GM12878 (cell line): ENCODE data around the gene IMMP2L. TPM values are rescaled to one million over a fixed set of nuclear protein-coding genes. Genes with fewer than 3 reads are reported as not detected.
A peak's percentile ranks its signal among the peaks of the same experiment; 100 is the strongest.

ENCODE experiments used
- BACH1 ChIP-seq: fragments of 450-650 bp; IDR thresholded peaks from 2 replicates; pipeline ENCODE4 v1.6.1; 2017; ENCODE audit warnings: mild to moderate bottlenecking, borderline replicate concordance
- IKZF1 ChIP-seq: fragments of 450-650 bp; conservative IDR thresholded peaks from 2 replicates; pipeline ENCODE4 v1.6.1; 2017; ENCODE audit warnings: antibody characterized with exemption, mild to moderate bottlenecking
- STAT1 ChIP-seq: fragments of 450-650 bp; conservative IDR thresholded peaks from 2 replicates; pipeline ENCODE4 v1.6.1; 2014; ENCODE audit warnings: antibody characterized with exemption, mild to moderate bottlenecking
- SUZ12 ChIP-seq: fragments of 200-600 bp; sonication (generic); IDR thresholded peaks from one replicate; pipeline ENCODE4 v1.6.1; 2018; ENCODE audit warnings: antibody characterized with exemption, mild to moderate bottlenecking; ENCODE audit not compliant: unreplicated experiment
- ZNF207 ChIP-seq: fragments of 450-650 bp; IDR thresholded peaks from 2 replicates; pipeline ENCODE4 v1.6.1; 2014; ENCODE audit warnings: antibody characterized with exemption, mild to moderate bottlenecking, borderline replicate concordance
- ZNF592 ChIP-seq: fragments of 450-650 bp; IDR thresholded peaks from 2 replicates; pipeline ENCODE4 v1.6.1; 2017; ENCODE audit warnings: mild to moderate bottlenecking, moderate library complexity
- polyA plus RNA-seq, 11 experiments: library from polyadenylated mRNA; depleted of rRNA in 4 of 11; unstranded in 6 of 11; stranded (reverse) in 5 of 11; fragments of >200 nt; fragmentation: Nextera tagmentation in 4 of 11; fragmentation: Illumina TruSeq in 1 of 11; extraction: Ambion mirVana in 4 of 11; extraction: Trizol in 1 of 11; gene quantifications; 1 replicate in 1 of 11; 2 replicates in 10 of 11; pipeline versions ENCODE4 v1.2.1 to v1.2.3, GENCODE V29; 2011 to 2016; ENCODE audit warnings: inconsistent platforms in 2 of 11, missing spikeins in 2 of 11, low read depth in 1 of 11
- total RNA-seq, 4 experiments: library from RNA; depleted of rRNA in 3 of 4; stranded (reverse); fragments of >200 nt in 3 of 4; fragmentation: Illumina TruSeq in 1 of 4; extraction: Trizol in 1 of 4; gene quantifications; 2 replicates each; pipeline versions ENCODE4 v1.2.1 to v1.2.3, GENCODE V29; 2013 to 2021
- TF ChIP-seq, protein P1 (sequence below): IDR thresholded peaks from 2 replicates; pipeline ENCODE4 v1.6.1; 2012; ENCODE audit warnings: improper control_type of control experiment, low read depth, low read length; ENCODE audit not compliant: insufficient replicate concordance
- TF ChIP-seq, protein P2 (sequence below), 3 experiments: IDR thresholded peaks in 2 of 3; conservative IDR thresholded peaks in 1 of 3; 2 replicates each; pipeline ENCODE4 v1.5.1; 2011; ENCODE audit warnings: low read depth in 3 of 3, low read length in 3 of 3, mild to moderate bottlenecking in 3 of 3, control low read depth in 2 of 3, moderate library complexity in 2 of 3, inconsistent platforms in 1 of 3, mixed read lengths in 1 of 3; ENCODE audit not compliant: control insufficient read depth in 2 of 3, insufficient read depth in 1 of 3; ENCODE audit errors: extremely low read depth in 1 of 3
- TF ChIP-seq, protein P3 (sequence below): IDR thresholded peaks from 2 replicates; pipeline ENCODE4 v1.6.1; 2012; ENCODE audit warnings: low read depth, low read length, improper control_type of control experiment
- TF ChIP-seq, protein P4 (sequence below): fragments of 450-650 bp; IDR thresholded peaks from 2 replicates; pipeline ENCODE4 v1.6.1; 2017; ENCODE audit warnings: mild to moderate bottlenecking, moderate library complexity

Gene IMMP2L
- total and polyA plus RNA-seq, 10 of the 15 experiments (the other 5 are each of a cell fraction or from before 2014, with no cell fraction given): 12.6 to 46.3 (median 19.6) TPM

GRCh38 chr7:111561904-111562732, at the start of gene IMMP2L (continued):
- no peak for TF ChIP-seq ZNF592
- TF ChIP-seq, protein P1, sequence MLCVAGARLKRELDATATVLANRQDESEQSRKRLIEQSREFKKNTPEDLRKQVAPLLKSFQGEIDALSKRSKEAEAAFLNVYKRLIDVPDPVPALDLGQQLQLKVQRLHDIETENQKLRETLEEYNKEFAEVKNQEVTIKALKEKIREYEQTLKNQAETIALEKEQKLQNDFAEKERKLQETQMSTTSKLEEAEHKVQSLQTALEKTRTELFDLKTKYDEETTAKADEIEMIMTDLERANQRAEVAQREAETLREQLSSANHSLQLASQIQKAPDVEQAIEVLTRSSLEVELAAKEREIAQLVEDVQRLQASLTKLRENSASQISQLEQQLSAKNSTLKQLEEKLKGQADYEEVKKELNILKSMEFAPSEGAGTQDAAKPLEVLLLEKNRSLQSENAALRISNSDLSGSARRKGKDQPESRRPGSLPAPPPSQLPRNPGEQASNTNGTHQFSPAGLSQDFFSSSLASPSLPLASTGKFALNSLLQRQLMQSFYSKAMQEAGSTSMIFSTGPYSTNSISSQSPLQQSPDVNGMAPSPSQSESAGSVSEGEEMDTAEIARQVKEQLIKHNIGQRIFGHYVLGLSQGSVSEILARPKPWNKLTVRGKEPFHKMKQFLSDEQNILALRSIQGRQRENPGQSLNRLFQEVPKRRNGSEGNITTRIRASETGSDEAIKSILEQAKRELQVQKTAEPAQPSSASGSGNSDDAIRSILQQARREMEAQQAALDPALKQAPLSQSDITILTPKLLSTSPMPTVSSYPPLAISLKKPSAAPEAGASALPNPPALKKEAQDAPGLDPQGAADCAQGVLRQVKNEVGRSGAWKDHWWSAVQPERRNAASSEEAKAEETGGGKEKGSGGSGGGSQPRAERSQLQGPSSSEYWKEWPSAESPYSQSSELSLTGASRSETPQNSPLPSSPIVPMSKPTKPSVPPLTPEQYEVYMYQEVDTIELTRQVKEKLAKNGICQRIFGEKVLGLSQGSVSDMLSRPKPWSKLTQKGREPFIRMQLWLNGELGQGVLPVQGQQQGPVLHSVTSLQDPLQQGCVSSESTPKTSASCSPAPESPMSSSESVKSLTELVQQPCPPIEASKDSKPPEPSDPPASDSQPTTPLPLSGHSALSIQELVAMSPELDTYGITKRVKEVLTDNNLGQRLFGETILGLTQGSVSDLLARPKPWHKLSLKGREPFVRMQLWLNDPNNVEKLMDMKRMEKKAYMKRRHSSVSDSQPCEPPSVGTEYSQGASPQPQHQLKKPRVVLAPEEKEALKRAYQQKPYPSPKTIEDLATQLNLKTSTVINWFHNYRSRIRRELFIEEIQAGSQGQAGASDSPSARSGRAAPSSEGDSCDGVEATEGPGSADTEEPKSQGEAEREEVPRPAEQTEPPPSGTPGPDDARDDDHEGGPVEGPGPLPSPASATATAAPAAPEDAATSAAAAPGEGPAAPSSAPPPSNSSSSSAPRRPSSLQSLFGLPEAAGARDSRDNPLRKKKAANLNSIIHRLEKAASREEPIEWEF: no peak
- TF ChIP-seq SUZ12: no peak
- TF ChIP-seq, protein P2, sequence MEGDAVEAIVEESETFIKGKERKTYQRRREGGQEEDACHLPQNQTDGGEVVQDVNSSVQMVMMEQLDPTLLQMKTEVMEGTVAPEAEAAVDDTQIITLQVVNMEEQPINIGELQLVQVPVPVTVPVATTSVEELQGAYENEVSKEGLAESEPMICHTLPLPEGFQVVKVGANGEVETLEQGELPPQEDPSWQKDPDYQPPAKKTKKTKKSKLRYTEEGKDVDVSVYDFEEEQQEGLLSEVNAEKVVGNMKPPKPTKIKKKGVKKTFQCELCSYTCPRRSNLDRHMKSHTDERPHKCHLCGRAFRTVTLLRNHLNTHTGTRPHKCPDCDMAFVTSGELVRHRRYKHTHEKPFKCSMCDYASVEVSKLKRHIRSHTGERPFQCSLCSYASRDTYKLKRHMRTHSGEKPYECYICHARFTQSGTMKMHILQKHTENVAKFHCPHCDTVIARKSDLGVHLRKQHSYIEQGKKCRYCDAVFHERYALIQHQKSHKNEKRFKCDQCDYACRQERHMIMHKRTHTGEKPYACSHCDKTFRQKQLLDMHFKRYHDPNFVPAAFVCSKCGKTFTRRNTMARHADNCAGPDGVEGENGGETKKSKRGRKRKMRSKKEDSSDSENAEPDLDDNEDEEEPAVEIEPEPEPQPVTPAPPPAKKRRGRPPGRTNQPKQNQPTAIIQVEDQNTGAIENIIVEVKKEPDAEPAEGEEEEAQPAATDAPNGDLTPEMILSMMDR (IDR thresholded peaks at IDR 0.05 in 2 of 3, conservative IDR thresholded peaks at IDR 0.05 in 1 of 3; ENCODE audit: control insufficient read depth in 2 of 3, extremely low read depth in 1 of 3, insufficient read depth in 1 of 3, low read depth in 3 of 3, low read length in 3 of 3): peak; percentile 41 to 51 (median 44); a peak in 4 of 6 replicates
- TF ChIP-seq, protein P3, sequence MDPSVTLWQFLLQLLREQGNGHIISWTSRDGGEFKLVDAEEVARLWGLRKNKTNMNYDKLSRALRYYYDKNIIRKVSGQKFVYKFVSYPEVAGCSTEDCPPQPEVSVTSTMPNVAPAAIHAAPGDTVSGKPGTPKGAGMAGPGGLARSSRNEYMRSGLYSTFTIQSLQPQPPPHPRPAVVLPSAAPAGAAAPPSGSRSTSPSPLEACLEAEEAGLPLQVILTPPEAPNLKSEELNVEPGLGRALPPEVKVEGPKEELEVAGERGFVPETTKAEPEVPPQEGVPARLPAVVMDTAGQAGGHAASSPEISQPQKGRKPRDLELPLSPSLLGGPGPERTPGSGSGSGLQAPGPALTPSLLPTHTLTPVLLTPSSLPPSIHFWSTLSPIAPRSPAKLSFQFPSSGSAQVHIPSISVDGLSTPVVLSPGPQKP: no peak
- TF ChIP-seq, protein P4, sequence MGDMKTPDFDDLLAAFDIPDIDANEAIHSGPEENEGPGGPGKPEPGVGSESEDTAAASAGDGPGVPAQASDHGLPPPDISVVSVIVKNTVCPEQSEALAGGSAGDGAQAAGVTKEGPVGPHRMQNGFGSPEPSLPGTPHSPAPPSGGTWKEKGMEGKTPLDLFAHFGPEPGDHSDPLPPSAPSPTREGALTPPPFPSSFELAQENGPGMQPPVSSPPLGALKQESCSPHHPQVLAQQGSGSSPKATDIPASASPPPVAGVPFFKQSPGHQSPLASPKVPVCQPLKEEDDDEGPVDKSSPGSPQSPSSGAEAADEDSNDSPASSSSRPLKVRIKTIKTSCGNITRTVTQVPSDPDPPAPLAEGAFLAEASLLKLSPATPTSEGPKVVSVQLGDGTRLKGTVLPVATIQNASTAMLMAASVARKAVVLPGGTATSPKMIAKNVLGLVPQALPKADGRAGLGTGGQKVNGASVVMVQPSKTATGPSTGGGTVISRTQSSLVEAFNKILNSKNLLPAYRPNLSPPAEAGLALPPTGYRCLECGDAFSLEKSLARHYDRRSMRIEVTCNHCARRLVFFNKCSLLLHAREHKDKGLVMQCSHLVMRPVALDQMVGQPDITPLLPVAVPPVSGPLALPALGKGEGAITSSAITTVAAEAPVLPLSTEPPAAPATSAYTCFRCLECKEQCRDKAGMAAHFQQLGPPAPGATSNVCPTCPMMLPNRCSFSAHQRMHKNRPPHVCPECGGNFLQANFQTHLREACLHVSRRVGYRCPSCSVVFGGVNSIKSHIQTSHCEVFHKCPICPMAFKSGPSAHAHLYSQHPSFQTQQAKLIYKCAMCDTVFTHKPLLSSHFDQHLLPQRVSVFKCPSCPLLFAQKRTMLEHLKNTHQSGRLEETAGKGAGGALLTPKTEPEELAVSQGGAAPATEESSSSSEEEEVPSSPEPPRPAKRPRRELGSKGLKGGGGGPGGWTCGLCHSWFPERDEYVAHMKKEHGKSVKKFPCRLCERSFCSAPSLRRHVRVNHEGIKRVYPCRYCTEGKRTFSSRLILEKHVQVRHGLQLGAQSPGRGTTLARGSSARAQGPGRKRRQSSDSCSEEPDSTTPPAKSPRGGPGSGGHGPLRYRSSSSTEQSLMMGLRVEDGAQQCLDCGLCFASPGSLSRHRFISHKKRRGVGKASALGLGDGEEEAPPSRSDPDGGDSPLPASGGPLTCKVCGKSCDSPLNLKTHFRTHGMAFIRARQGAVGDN: peak; percentile 73
- TF ChIP-seq IKZF1: peak; percentile 67
- peak; percentile 93 for TF ChIP-seq BACH1
- TF ChIP-seq STAT1: 0 out of 2 replicates have a peak, but pooled peaks have one; percentile 50
- TF ChIP-seq ZNF207: no peak
